ENCODE measurements around the gene SCARB1.

Gene SCARB1

DNA sequence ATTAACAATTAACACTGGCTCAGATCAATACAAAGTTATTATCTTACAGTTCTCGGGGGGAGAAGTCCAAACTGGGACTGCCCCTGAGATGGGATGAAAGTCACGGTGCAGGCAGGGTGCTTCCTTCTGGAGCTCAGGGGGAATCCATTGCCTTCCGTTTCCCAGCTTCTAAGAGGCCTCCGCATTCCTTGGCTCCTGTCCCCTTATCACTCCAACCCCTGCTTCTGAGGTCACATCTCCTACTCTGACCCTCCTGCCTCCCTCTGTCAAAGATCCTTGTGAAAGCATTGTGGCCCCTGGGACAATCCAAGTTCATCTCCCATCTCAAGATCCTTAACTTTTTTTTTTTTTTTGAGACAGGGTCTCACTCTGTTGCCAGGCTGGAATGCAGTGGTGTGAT, 30.8 kb downstream of the SCARB1 start:
- Histone ChIP-seq H4K8ac (ENCODE audit: low read depth, low read length) (no peak overlapping the region), H3K4me2 (ENCODE audit: insufficient read depth, low read length, poor library complexity, severe bottlenecking) (no peak overlapping the region), H3K27ac (replicated peaks; ENCODE audit: low read length) (no peak overlapping the region), H3K4ac (ENCODE audit: low read length) (no peak overlapping the region), H3K23ac (ENCODE audit: low read depth, low read length, poor library complexity) (peak overlapping the region; percentile 17), H3K9me3 (replicated peaks in 1 of 2; ENCODE audit: control insufficient read depth in 2 of 2, insufficient read depth in 1 of 2, low read depth in 1 of 2, low read length in 2 of 2) (peaks cover 7 to 9% of the 10 kb centered on the region in 2 donors), H2BK12ac (ENCODE audit: low read length) (no peak overlapping the region), H3K27me3 (ENCODE audit: control insufficient read depth in 3 of 3, insufficient read depth in 3 of 3, low read depth in 1 of 3, low read length in 3 of 3) (no peaks in the 10 kb centered on the region), H3K79me1 (ENCODE audit: low read depth, low read length) (no peaks in the 10 kb centered on the region), H3K18ac (ENCODE audit: low read length) (peak overlapping the region; percentile 27), H2AFZ (ENCODE audit: low read length) (no peak overlapping the region), H2BK120ac (ENCODE audit: low read depth, low read length) (no peak overlapping the region), H3K9ac (ENCODE audit: low read depth, low read length, poor library complexity) (no peak overlapping the region), H3K36me3 (replicated peaks in 1 of 2; ENCODE audit: control insufficient read depth in 2 of 2, insufficient read depth in 2 of 2, low read length in 2 of 2) (no peaks in the 10 kb centered on the region), H4K91ac (ENCODE audit: low read depth, low read length, poor library complexity) (no peak overlapping the region), H2BK5ac (ENCODE audit: low read length) (no peak overlapping the region), H2AK5ac (ENCODE audit: low read depth, low read length) (no peak overlapping the region), H3K4me1 (ENCODE audit: control insufficient read depth in 2 of 2, insufficient read depth in 1 of 2, low read depth in 1 of 2, low read length in 2 of 2) (peaks cover 14 to 27% of the 10 kb centered on the region in 2 donors), H3K14ac (ENCODE audit: low read length) (no peak overlapping the region), H2BK15ac (ENCODE audit: low read length) (no peak overlapping the region), H3K4me3 (ENCODE audit: low read length in 2 of 2) (no peak overlapping the region)
- WGBS, 2 donors (ENCODE audit: extremely low coverage in 2 of 2, insufficient read length in 2 of 2, insufficient replicate concordance in 1 of 2), result no CpG with 5 or more reads among the region's 4 CpGs
- DNase-seq (ENCODE audit: low spot score), result no peak

DNA sequence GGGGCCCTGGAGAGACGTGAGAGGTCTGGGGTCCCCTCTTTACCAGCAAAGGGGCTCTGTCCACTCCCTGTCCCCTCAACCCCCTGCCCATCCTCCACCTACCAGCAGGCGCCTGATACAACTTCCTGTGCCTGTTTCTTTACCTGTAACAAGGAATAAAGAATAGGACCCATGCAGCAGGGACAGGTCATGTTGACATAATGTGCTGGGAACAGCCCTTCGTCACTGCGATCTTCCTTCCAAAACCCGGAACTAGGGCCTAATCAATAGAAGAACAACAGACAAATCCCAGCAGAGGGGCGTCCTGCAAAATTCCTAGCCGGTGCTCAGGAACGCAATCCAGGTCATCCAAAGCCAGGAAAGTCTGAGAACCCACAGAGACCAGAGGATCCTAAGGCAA, 32.1 kb downstream of the SCARB1 start:
- no peak for DNase-seq (ENCODE audit: low spot score)
- Histone ChIP-seq H2BK5ac (ENCODE audit: low read length) (peak overlapping the region; percentile 43), H3K14ac (ENCODE audit: low read length) (no peak overlapping the region), H3K9me3 (replicated peaks in 1 of 2; ENCODE audit: control insufficient read depth in 2 of 2, insufficient read depth in 1 of 2, low read depth in 1 of 2, low read length in 2 of 2) (peaks cover 7 to 9% of the 10 kb centered on the region in 2 donors), H2AFZ (ENCODE audit: low read length) (no peak overlapping the region), H4K8ac (ENCODE audit: low read depth, low read length) (no peak overlapping the region), H2BK120ac (ENCODE audit: low read depth, low read length) (no peak overlapping the region), H3K4me2 (ENCODE audit: insufficient read depth, low read length, poor library complexity, severe bottlenecking) (no peak overlapping the region), H3K9ac (ENCODE audit: low read depth, low read length, poor library complexity) (peak overlapping the region; percentile 10), H2BK15ac (ENCODE audit: low read length) (no peak overlapping the region), H2BK12ac (ENCODE audit: low read length) (no peak overlapping the region), H3K18ac (ENCODE audit: low read length) (peak overlapping the region; percentile 59), H3K36me3 (replicated peaks in 1 of 2; ENCODE audit: control insufficient read depth in 2 of 2, insufficient read depth in 2 of 2, low read length in 2 of 2) (no peaks in the 10 kb centered on the region), H3K4ac (ENCODE audit: low read length) (no peak overlapping the region), H3K27me3 (ENCODE audit: control insufficient read depth in 3 of 3, insufficient read depth in 3 of 3, low read depth in 1 of 3, low read length in 3 of 3) (no peaks in the 10 kb centered on the region), H3K23ac (ENCODE audit: low read depth, low read length, poor library complexity) (no peak overlapping the region), H3K27ac (replicated peaks; ENCODE audit: low read length) (no peak overlapping the region), H2AK5ac (ENCODE audit: low read depth, low read length) (no peak overlapping the region), H3K79me1 (ENCODE audit: low read depth, low read length) (no peaks in the 10 kb centered on the region), H3K4me1 (ENCODE audit: control insufficient read depth in 2 of 2, insufficient read depth in 1 of 2, low read depth in 1 of 2, low read length in 2 of 2) (peaks cover 14 to 26% of the 10 kb centered on the region in 2 donors), H4K91ac (ENCODE audit: low read depth, low read length, poor library complexity) (no peak overlapping the region), H3K4me3 (ENCODE audit: low read length in 2 of 2) (no peak overlapping the region)
- no CpG with 5 or more reads among the region's 8 CpGs for WGBS, 2 donors (ENCODE audit: extremely low coverage in 2 of 2, insufficient read length in 2 of 2, insufficient replicate concordance in 1 of 2)

DNA sequence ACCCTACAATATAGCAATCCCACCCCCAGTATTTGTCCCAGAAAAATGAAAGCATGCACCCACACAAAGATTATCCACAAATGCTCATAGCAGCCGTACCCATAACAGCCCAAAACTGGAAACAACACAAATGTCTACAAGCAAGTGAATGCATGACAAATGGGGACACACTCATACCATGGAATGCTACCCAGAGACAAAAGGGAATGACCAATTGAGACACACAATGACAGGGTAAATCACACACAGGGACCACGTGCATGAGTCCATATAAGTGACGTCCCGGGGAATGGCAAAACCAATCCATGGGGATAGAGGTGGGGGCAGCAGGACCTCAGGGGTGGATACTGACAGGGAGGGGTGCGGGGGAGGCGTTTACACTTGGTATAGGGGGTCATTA, 33.4 kb downstream of the SCARB1 start:
- DNase-seq (ENCODE audit: low spot score), result no peak
- peak overlapping the region; percentile 38 for H2AK5ac ChIP-seq (ENCODE audit: low read depth, low read length)
- H3K23ac ChIP-seq (ENCODE audit: low read depth, low read length, poor library complexity), result no peak overlapping the region
- H3K9ac ChIP-seq (ENCODE audit: low read depth, low read length, poor library complexity), result no peak overlapping the region
- H4K91ac ChIP-seq (ENCODE audit: low read depth, low read length, poor library complexity), result no peak overlapping the region
- H4K8ac ChIP-seq (ENCODE audit: low read depth, low read length), result no peak overlapping the region
- no peak overlapping the region for H2AFZ ChIP-seq (ENCODE audit: low read length)
- H3K18ac ChIP-seq (ENCODE audit: low read length), result no peak overlapping the region
- H3K4me3 ChIP-seq (ENCODE audit: low read length in 2 of 2), result no peak overlapping the region
- no peak overlapping the region for H3K14ac ChIP-seq (ENCODE audit: low read length)
- H3K27me3 ChIP-seq (ENCODE audit: control insufficient read depth in 3 of 3, insufficient read depth in 3 of 3, low read depth in 1 of 3, low read length in 3 of 3), result no peaks in the 10 kb centered on the region
- no peaks in the 10 kb centered on the region for H3K36me3 ChIP-seq (replicated peaks in 1 of 2; ENCODE audit: control insufficient read depth in 2 of 2, insufficient read depth in 2 of 2, low read length in 2 of 2)
- no peak overlapping the region for H2BK12ac ChIP-seq (ENCODE audit: low read length)
- H3K9me3 ChIP-seq (replicated peaks in 1 of 2; ENCODE audit: control insufficient read depth in 2 of 2, insufficient read depth in 1 of 2, low read depth in 1 of 2, low read length in 2 of 2), result peaks cover 7 to 9% of the 10 kb centered on the region in 2 donors
- H3K27ac ChIP-seq (replicated peaks; ENCODE audit: low read length), result no peak overlapping the region
- H3K4me1 ChIP-seq (ENCODE audit: control insufficient read depth in 2 of 2, insufficient read depth in 1 of 2, low read depth in 1 of 2, low read length in 2 of 2), result peaks cover 14 to 26% of the 10 kb centered on the region in 2 donors
- H3K4ac ChIP-seq (ENCODE audit: low read length), result peak overlapping the region; percentile 26
- WGBS, 2 donors (ENCODE audit: extremely low coverage in 2 of 2, insufficient read length in 2 of 2, insufficient replicate concordance in 1 of 2), result no CpG with 5 or more reads among the region's 6 CpGs
- no peak overlapping the region for H2BK5ac ChIP-seq (ENCODE audit: low read length)
- H3K79me1 ChIP-seq (ENCODE audit: low read depth, low read length), result no peaks in the 10 kb centered on the region
- H2BK120ac ChIP-seq (ENCODE audit: low read depth, low read length), result no peak overlapping the region
- no peak overlapping the region for H3K4me2 ChIP-seq (ENCODE audit: insufficient read depth, low read length, poor library complexity, severe bottlenecking)
- H2BK15ac ChIP-seq (ENCODE audit: low read length), result no peak overlapping the region

DNA sequence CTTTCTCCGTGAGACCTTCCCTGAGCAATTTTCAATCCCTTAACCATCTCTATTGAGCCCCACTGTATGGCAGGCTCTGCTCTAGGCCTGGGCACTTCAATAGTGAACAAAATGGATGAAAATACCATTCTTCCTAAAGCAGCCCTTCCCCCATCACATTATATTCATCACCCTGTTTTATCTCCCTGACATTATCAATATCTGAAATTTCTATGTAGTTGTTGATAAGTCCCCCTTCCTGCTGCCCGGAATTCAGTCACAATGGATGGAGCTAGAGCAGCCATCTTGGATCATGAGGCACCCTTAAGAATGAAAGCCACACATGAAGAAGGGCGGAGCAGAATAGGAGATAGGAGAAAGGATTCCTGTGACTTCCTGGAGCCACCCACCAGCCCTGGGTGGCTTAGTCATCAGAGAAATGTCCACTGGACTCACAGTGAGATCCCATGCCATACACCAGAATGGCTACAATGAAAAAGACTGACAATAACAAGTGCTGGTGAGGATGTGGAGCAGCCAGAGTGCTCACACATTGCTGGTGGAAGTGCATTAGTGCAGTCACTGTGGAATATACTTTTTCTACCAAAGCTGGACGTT, 33.9 kb downstream of the SCARB1 start:
- Histone ChIP-seq H3K79me1 (ENCODE audit: low read depth, low read length) (no peaks in the 10 kb centered on the region), H3K36me3 (replicated peaks in 1 of 2; ENCODE audit: control insufficient read depth in 2 of 2, insufficient read depth in 2 of 2, low read length in 2 of 2) (no peaks in the 10 kb centered on the region), H2AK5ac (ENCODE audit: low read depth, low read length) (no peak overlapping the region), H3K14ac (ENCODE audit: low read length) (no peak overlapping the region), H3K4me3 (ENCODE audit: low read length in 2 of 2) (no peak overlapping the region), H3K27ac (replicated peaks; ENCODE audit: low read length) (no peak overlapping the region), H2AFZ (ENCODE audit: low read length) (no peak overlapping the region), H3K9me3 (replicated peaks in 1 of 2; ENCODE audit: control insufficient read depth in 2 of 2, insufficient read depth in 1 of 2, low read depth in 1 of 2, low read length in 2 of 2) (peaks cover 7 to 9% of the 10 kb centered on the region in 2 donors), H3K4ac (ENCODE audit: low read length) (no peak overlapping the region), H3K9ac (ENCODE audit: low read depth, low read length, poor library complexity) (no peak overlapping the region), H3K27me3 (ENCODE audit: control insufficient read depth in 3 of 3, insufficient read depth in 3 of 3, low read depth in 1 of 3, low read length in 3 of 3) (no peaks in the 10 kb centered on the region), H3K4me2 (ENCODE audit: insufficient read depth, low read length, poor library complexity, severe bottlenecking) (no peak overlapping the region), H2BK5ac (ENCODE audit: low read length) (no peak overlapping the region), H4K91ac (ENCODE audit: low read depth, low read length, poor library complexity) (no peak overlapping the region), H2BK120ac (ENCODE audit: low read depth, low read length) (no peak overlapping the region), H3K4me1 (ENCODE audit: control insufficient read depth in 2 of 2, insufficient read depth in 1 of 2, low read depth in 1 of 2, low read length in 2 of 2) (peaks cover 14 to 26% of the 10 kb centered on the region in 2 donors), H4K8ac (ENCODE audit: low read depth, low read length) (no peak overlapping the region), H2BK15ac (ENCODE audit: low read length) (no peak overlapping the region), H3K18ac (ENCODE audit: low read length) (no peak overlapping the region), H3K23ac (ENCODE audit: low read depth, low read length, poor library complexity) (no peak overlapping the region), H2BK12ac (ENCODE audit: low read length) (no peak overlapping the region)
- DNase-seq (ENCODE audit: low spot score), result no peak
- WGBS, 2 donors (ENCODE audit: extremely low coverage in 2 of 2, insufficient read length in 2 of 2, insufficient replicate concordance in 1 of 2), result no CpG with 5 or more reads among the region's 4 CpGs
